Epithelial cell of proximal tubule (primary cell): ENCODE measurements around the gene IL22RA1. TPM values are rescaled to one million over a fixed set of nuclear protein-coding genes. Genes with fewer than 3 reads are reported as not detected.

ENCODE experiments used
- total RNA-seq: library from RNA; depleted of rRNA; stranded (reverse); fragments of >200 nt; gene quantifications from 2 replicates; pipeline ENCODE4 v1.2.3, GENCODE V29; 2015

IL22RA1 gene
- total RNA-seq, 1 donor from 2014 or later = not detected

Other genes starting within 250 kb of the IL22RA1 start
- gene CNR2, start 229.8 kb downstream of the IL22RA1 start, total RNA-seq = not detected in 2 replicates
- 92.1 and 100 TPM in 2 replicates for gene PNRC2, start 183.3 kb downstream of the IL22RA1 start, total RNA-seq
- 97.3 and 100 TPM in 2 replicates for gene SRSF10, start 162.8 kb downstream of the IL22RA1 start, total RNA-seq
- 1.7 and 2.2 TPM in 2 replicates for gene MYOM3, start 31.0 kb downstream of the IL22RA1 start, total RNA-seq
- 3.6 and 4.2 TPM in 2 replicates for gene IFNLR1, start 44.1 kb upstream of the IL22RA1 start, total RNA-seq
- gene GRHL3, start 176.2 kb upstream of the IL22RA1 start, total RNA-seq = 3.6 and 9.9 TPM in 2 replicates